Naive B cell (primary cell): ENCODE measurements around the gene DCUN1D2. TPM values are rescaled to one million over a fixed set of nuclear protein-coding genes. Genes with fewer than 3 reads are reported as not detected.
A peak's percentile ranks its signal among the peaks of the same experiment; 100 is the strongest.

Experiments
- ATAC-seq, 2 donors: fragments of 150-1000 bp; cut with Tn5 transposase; 2 replicates each; pipeline ENCODE4 v1.10.0; 2021; ENCODE audit warnings: low read depth in 2 of 2, mild to moderate bottlenecking in 2 of 2, moderate library complexity in 2 of 2
- DNase-seq: peaks from one replicate; pipeline ENCODE4 v3.0.0; 2022
- H3K27ac Mint-ChIP-seq, 6 donors: one replicate each; pipeline ENCODE4 v1.8.0; 2020 to 2022; ENCODE audit warnings: mild to moderate bottlenecking in 6 of 6, mixed read lengths in 6 of 6, moderate library complexity in 5 of 6, inconsistent platforms in 2 of 6
- H3K27me3 Mint-ChIP-seq, 3 donors: one replicate each; pipeline ENCODE4 v1.8.0; 2021 to 2022; ENCODE audit warnings: mixed read lengths in 3 of 3, mild to moderate bottlenecking in 1 of 3
- H3K36me3 Mint-ChIP-seq, 2 donors: one replicate each; pipeline ENCODE4 v1.8.0; 2020 to 2022; ENCODE audit warnings: mixed read lengths in 2 of 2, inconsistent platforms in 1 of 2, mild to moderate bottlenecking in 1 of 2
- H3K4me1 Mint-ChIP-seq, 3 donors: one replicate each; pipeline ENCODE4 v1.8.0; 2020 to 2022; ENCODE audit warnings: mixed read lengths in 3 of 3, inconsistent platforms in 1 of 3, mild to moderate bottlenecking in 1 of 3, moderate library complexity in 1 of 3
- H3K4me3 Mint-ChIP-seq, 8 donors: one replicate each; pipeline ENCODE4 v1.8.0; 2020 to 2022; ENCODE audit warnings: mild to moderate bottlenecking in 8 of 8, mixed read lengths in 8 of 8, moderate library complexity in 8 of 8, inconsistent platforms in 2 of 8
- H3K9me3 Mint-ChIP-seq, 7 donors: one replicate each; pipeline ENCODE4 v1.8.0; 2020 to 2022; ENCODE audit warnings: mixed read lengths in 7 of 7, mild to moderate bottlenecking in 5 of 7, inconsistent platforms in 2 of 7, moderate library complexity in 1 of 7
- polyA plus RNA-seq, 6 donors: library from polyadenylated mRNA; unstranded; fragments of 300-500 nt; fragmentation: Illumina TruSeq; gene quantifications; one replicate each; pipeline ENCODE4 v1.2.3, GENCODE V29; 2021; ENCODE audit warnings: low read depth in 6 of 6

The DCUN1D2 gene
- polyA plus RNA-seq, 6 donors from 2014 or later = 4.9 to 22.3 (median 7.1) TPM

- H3K27me3 Mint-ChIP-seq = no peaks in the 10 kb centered on the region
- no peaks in the 10 kb centered on the region for H3K9me3 Mint-ChIP-seq
- no peak overlapping the region for H3K4me3 Mint-ChIP-seq
- peaks cover under 1 to 21% of the 10 kb centered on the region in 2 donors for H3K36me3 Mint-ChIP-seq
- ATAC-seq = no peak
- peaks cover 3 to 10% (median 6%) of the 10 kb centered on the region in 3 donors for H3K4me1 Mint-ChIP-seq
- no peak for DNase-seq
- H3K27ac Mint-ChIP-seq = peak overlapping the region in 1 of 6 donors; percentile 27
Measured at GRCh38 chr13:113510871-113511270, 20.4 kb upstream of the DCUN1D2 start.

GRCh38 chr13:113509989-113510388, 19.5 kb upstream of the DCUN1D2 start:
- Mint-ChIP-seq H3K27ac (peak overlapping the region in 1 of 6 donors; percentile 49), H3K27me3 (no peaks in the 10 kb centered on the region), H3K4me3 (no peak overlapping the region), H3K36me3 (peaks cover 9 to 21% of the 10 kb centered on the region in 2 donors), H3K4me1 (peaks cover 5 to 10% (median 6%) of the 10 kb centered on the region in 3 donors), H3K9me3 (no peaks in the 10 kb centered on the region)
- ATAC-seq (no peak), DNase-seq (no peak)

- H3K4me3 Mint-ChIP-seq = no peak overlapping the region
- DNase-seq = no peak
Measured at GRCh38 chr13:113508521-113509254, 18.2 kb upstream of the DCUN1D2 start.

GRCh38 chr13:113507505-113508345, 17.2 kb upstream of the DCUN1D2 start:
- Mint-ChIP-seq H3K36me3 (peaks cover 15 to 17% of the 10 kb centered on the region in 2 donors), H3K4me1 (peaks cover 5 to 6% (median 6%) of the 10 kb centered on the region in 3 donors), H3K4me3 (no peak overlapping the region), H3K27ac (no peak overlapping the region), H3K27me3 (no peaks in the 10 kb centered on the region), H3K9me3 (no peaks in the 10 kb centered on the region)
- DNase-seq (no peak), ATAC-seq (no peak)

More at GRCh38 chr13:113508521-113509254, 18.2 kb upstream of the DCUN1D2 start:
- H3K27ac Mint-ChIP-seq = no peak overlapping the region
- no peaks in the 10 kb centered on the region for H3K27me3 Mint-ChIP-seq
- H3K9me3 Mint-ChIP-seq = no peaks in the 10 kb centered on the region
- no peak for ATAC-seq
- H3K4me1 Mint-ChIP-seq = peaks cover 5 to 10% (median 6%) of the 10 kb centered on the region in 3 donors
- H3K36me3 Mint-ChIP-seq = peaks cover 17 to 21% of the 10 kb centered on the region in 2 donors

GRCh38 chr13:113506871-113507388, 16.4 kb upstream of the DCUN1D2 start:
- H3K27ac Mint-ChIP-seq = peak overlapping the region in 2 of 6 donors; percentile 36 to 42
- H3K9me3 Mint-ChIP-seq = no peaks in the 10 kb centered on the region
- no peak for ATAC-seq
- H3K4me1 Mint-ChIP-seq = peaks cover 3 to 5% (median 5%) of the 10 kb centered on the region in 3 donors
- H3K36me3 Mint-ChIP-seq = peaks cover 7 to 17% of the 10 kb centered on the region in 2 donors
- no peak for DNase-seq
- H3K4me3 Mint-ChIP-seq = peak overlapping the region in 1 of 8 donors; percentile 23
- H3K27me3 Mint-ChIP-seq = no peaks in the 10 kb centered on the region

GRCh38 chr13:113506025-113506685, 15.6 kb upstream of the DCUN1D2 start:
- DNase-seq (no peak), ATAC-seq (no peak)
- peak overlapping the region in 1 of 6 donors; percentile 27 for H3K27ac Mint-ChIP-seq
- no peaks in the 10 kb centered on the region for H3K27me3 Mint-ChIP-seq
- peaks cover 6 to 17% of the 10 kb centered on the region in 2 donors for H3K36me3 Mint-ChIP-seq
- H3K4me3 Mint-ChIP-seq = no peak overlapping the region
- no peaks in the 10 kb centered on the region for H3K9me3 Mint-ChIP-seq
- H3K4me1 Mint-ChIP-seq = peaks cover 3 to 5% (median 5%) of the 10 kb centered on the region in 3 donors

GRCh38 chr13:113502686-113503085, 12.2 kb upstream of the DCUN1D2 start:
- ATAC-seq = no peak
- Mint-ChIP-seq H3K36me3 (peaks cover 15 to 31% of the 10 kb centered on the region in 2 donors), H3K27ac (no peak overlapping the region)

GRCh38 chr13:113500530-113501265, 10.2 kb upstream of the DCUN1D2 start:
- no peaks in the 10 kb centered on the region for H3K9me3 Mint-ChIP-seq
- H3K27ac Mint-ChIP-seq = peak overlapping the region in 1 of 6 donors; percentile 33
- DNase-seq (no peak), ATAC-seq (no peak)
- peaks cover 23 to 29% of the 10 kb centered on the region in 2 donors for H3K36me3 Mint-ChIP-seq
- H3K27me3 Mint-ChIP-seq = no peaks in the 10 kb centered on the region
- no peak overlapping the region for H3K4me3 Mint-ChIP-seq
- peaks cover under 1 to 7% (median 4%) of the 10 kb centered on the region in 3 donors for H3K4me1 Mint-ChIP-seq

More at GRCh38 chr13:113502686-113503085, 12.2 kb upstream of the DCUN1D2 start:
- H3K4me1 Mint-ChIP-seq = peaks cover 2 to 5% (median 4%) of the 10 kb centered on the region in 3 donors
- no peak for DNase-seq
- no peaks in the 10 kb centered on the region for H3K27me3 Mint-ChIP-seq
- H3K9me3 Mint-ChIP-seq = no peaks in the 10 kb centered on the region
- H3K4me3 Mint-ChIP-seq = no peak overlapping the region

GRCh38 chr13:113499936-113500335, 9.4 kb upstream of the DCUN1D2 start:
- Mint-ChIP-seq H3K9me3 (no peaks in the 10 kb centered on the region), H3K27me3 (no peaks in the 10 kb centered on the region), H3K4me3 (no peak overlapping the region), H3K4me1 (peaks cover 0 to 11% (median 8%) of the 10 kb centered on the region in 3 donors), H3K27ac (no peak overlapping the region), H3K36me3 (peaks cover 22 to 27% of the 10 kb centered on the region in 2 donors)
- no peak for ATAC-seq
- DNase-seq = no peak

- H3K36me3 Mint-ChIP-seq = peaks cover 14 to 27% of the 10 kb centered on the region in 2 donors
- H3K4me1 Mint-ChIP-seq = peaks cover 4 to 15% (median 11%) of the 10 kb centered on the region in 3 donors
- no peak overlapping the region for H3K27ac Mint-ChIP-seq
- no peak for DNase-seq
- no peaks in the 10 kb centered on the region for H3K27me3 Mint-ChIP-seq
- H3K4me3 Mint-ChIP-seq = no peak overlapping the region
- no peak for ATAC-seq
- H3K9me3 Mint-ChIP-seq = no peaks in the 10 kb centered on the region
Measured at GRCh38 chr13:113498905-113499304, 8.4 kb upstream of the DCUN1D2 start.

GRCh38 chr13:113497217-113497616, 6.7 kb upstream of the DCUN1D2 start:
- Mint-ChIP-seq H3K27me3 (no peaks in the 10 kb centered on the region), H3K36me3 (peaks cover 14 to 27% of the 10 kb centered on the region in 2 donors), H3K9me3 (no peaks in the 10 kb centered on the region), H3K4me1 (peaks cover 11 to 18% (median 18%) of the 10 kb centered on the region in 3 donors), H3K4me3 (no peak overlapping the region), H3K27ac (no peak overlapping the region)
- ATAC-seq (no peak), DNase-seq (no peak)

GRCh38 chr13:113495494-113496210, 5.1 kb upstream of the DCUN1D2 start:
- Mint-ChIP-seq H3K27me3 (no peaks in the 10 kb centered on the region), H3K9me3 (no peaks in the 10 kb centered on the region), H3K36me3 (peaks cover 14 to 27% of the 10 kb centered on the region in 2 donors), H3K4me1 (peaks cover 18 to 28% (median 26%) of the 10 kb centered on the region in 3 donors), H3K4me3 (peak overlapping the region in 1 of 8 donors; percentile 21), H3K27ac (no peak overlapping the region)
- DNase-seq = no peak
- no peak for ATAC-seq
